PC-3 (cell line): ENCODE data around the gene NUBPL. TPM values are rescaled to one million over a fixed set of nuclear protein-coding genes. Genes with fewer than 3 reads are reported as not detected.
"Not testable (repeated sequence)": the region's sequence is repeated elsewhere in the genome, so short reads cannot be mapped to it uniquely, and the experiment has no call there.

Source experiments
- ATAC-seq: fragments of 200-7000 bp; cut with Tn5 transposase; 2 replicates; pipeline ENCODE4 v1.9.1; 2020; ENCODE audit warnings: mild to moderate bottlenecking, moderate library complexity
- BruUV-seq: library from RNA; stranded (reverse); fragments of 400-500 nt; replicated peaks from 2 replicates; lab custom pipeline; 2021; lab: Mats Ljungman, UMichigan
- CTCF ChIA-PET: fragments of 300-600 bp; sonication (Branson Sonifier 250); formaldehyde crosslinking; loops from one replicate; lab custom pipeline; 2022; ENCODE audit warnings: antibody characterized with exemption; lab: Charles Lee
- POLR2A ChIA-PET: fragments of 300-600 bp; sonication (Branson Sonifier 250); formaldehyde crosslinking; loops from one replicate; lab custom pipeline; 2022; ENCODE audit warnings: antibody characterized with exemption; ENCODE audit not compliant: unreplicated experiment; lab: Charles Lee
- DNase-seq: peaks from one replicate; pipeline ENCODE4 v3.0.0-alpha.2; 2015
- H2AFZ ChIP-seq: fragments of 300-600 bp; sonication (generic); 2 replicates; pipeline ENCODE4 v1.6.0; 2016; ENCODE audit warnings: antibody characterized with exemption, low read length
- H3F3A ChIP-seq: fragments of 300-600 bp; sonication (generic); one replicate; pipeline ENCODE4 v1.6.0; 2017; ENCODE audit warnings: antibody characterized with exemption, low read length, control low read depth, mild to moderate bottlenecking; ENCODE audit not compliant: unreplicated experiment
- H3K27ac ChIP-seq: fragments of 300-600 bp; sonication (generic); 2 replicates; pipeline ENCODE4 v1.5.1; 2016; ENCODE audit warnings: mild to moderate bottlenecking, low read length
- H3K27me3 ChIP-seq: fragments of 300-600 bp; sonication (generic); 2 replicates; pipeline ENCODE4 v1.6.1; 2016; ENCODE audit warnings: low read length, mixed read lengths
- H3K36me3 ChIP-seq: fragments of 300-600 bp; sonication (generic); 2 replicates; pipeline ENCODE4 v1.6.1; 2016; ENCODE audit warnings: low read depth, mixed run types, low read length, mixed read lengths
- H3K4me1 ChIP-seq: fragments of 300-600 bp; sonication (generic); 2 replicates; pipeline ENCODE4 v1.5.1; 2016; ENCODE audit warnings: low read length; ENCODE audit not compliant: insufficient read depth
- H3K4me2 ChIP-seq: fragments of 300-600 bp; sonication (generic); 2 replicates; pipeline ENCODE4 v1.6.0; 2016; ENCODE audit warnings: low read length
- H3K4me3 ChIP-seq: fragments of 300-600 bp; sonication (generic); 2 replicates; pipeline ENCODE4 v1.5.1; 2016; ENCODE audit warnings: mild to moderate bottlenecking, low read length, mixed read lengths
- H3K79me2 ChIP-seq: fragments of 300-600 bp; sonication (generic); 2 replicates; pipeline ENCODE4 v1.6.1; 2017; ENCODE audit warnings: low read length, mixed read lengths
- H3K9ac ChIP-seq: fragments of 300-600 bp; sonication (generic); 2 replicates; pipeline ENCODE4 v1.6.0; 2016; ENCODE audit warnings: mild to moderate bottlenecking, low read length
- H3K9me2 ChIP-seq: fragments of 300-600 bp; sonication (generic); replicated peaks from 2 replicates; pipeline ENCODE4 v1.6.1; 2016; ENCODE audit warnings: mixed run types, low read length, mixed read lengths
- H3K9me3 ChIP-seq: fragments of 300-600 bp; sonication (generic); 2 replicates; pipeline ENCODE4 v1.6.1; 2016; ENCODE audit warnings: low read length, mixed read lengths
- H4K20me1 ChIP-seq: fragments of 300-600 bp; sonication (generic); 2 replicates; pipeline ENCODE4 v1.6.1; 2016; ENCODE audit warnings: low read length, mixed read lengths
- CTCF ChIP-seq: fragments of 300-600 bp; sonication (generic); conservative IDR thresholded peaks from 2 replicates; pipeline ENCODE4 v1.5.1; 2017; ENCODE audit warnings: antibody characterized with exemption, low read depth, mild to moderate bottlenecking, low read length
- EZH2 ChIP-seq: fragments of 300-600 bp; sonication (generic); IDR thresholded peaks from one replicate; pipeline ENCODE4 v1.6.1; 2017; ENCODE audit warnings: antibody characterized with exemption, mild to moderate bottlenecking, low read length; ENCODE audit not compliant: unreplicated experiment
- EZH2phosphoT487 ChIP-seq: fragments of 300-600 bp; sonication (generic); IDR thresholded peaks from 2 replicates; pipeline ENCODE4 v1.6.1; 2018; ENCODE audit warnings: mild to moderate bottlenecking, antibody characterized with exemption, low read length, borderline replicate concordance
- intact Hi-C: fragments of 100-400 bp; cut with micrococcal nuclease; formaldehyde crosslinking; loops from 2 replicates; pipeline ENCODE4 v1.9.0; 2023
- total RNA-seq: library from RNA; depleted of rRNA; stranded (reverse); fragments of >200 nt; gene quantifications from 2 replicates; pipeline ENCODE4 v1.2.3, GENCODE V29; 2014

NUBPL gene
- total RNA-seq, 1 experiment from 2014 or later: 14.9 TPM

- no TSS peak for BruUV-seq
- H3K27me3 ChIP-seq: no peaks in the 10 kb centered on the region
- CTCF ChIA-PET: no interaction called here
Measured at GRCh38 chr14:31702130-31702529, 140.9 kb downstream of the NUBPL start.

GRCh38 chr14:31703056-31703455 lies 141.9 kb downstream of the NUBPL start:
- Histone ChIP-seq H3K4me1 (no peaks in the 10 kb centered on the region), H3K9me3 (no peaks in the 10 kb centered on the region), H3K27me3 (no peaks in the 10 kb centered on the region), H3K4me3 (no peak overlapping the region), H3K27ac (no peak overlapping the region), H3K4me2 (no peak overlapping the region), H3K9ac (no peak overlapping the region), H3K9me2 (no peaks in the 10 kb centered on the region), H3K36me3 (no peaks in the 10 kb centered on the region; the same call in 1 of the 2 replicates), H3F3A (no peaks in the 10 kb centered on the region), H4K20me1 (no peaks in the 10 kb centered on the region), H2AFZ (no peak overlapping the region), H3K79me2 (no peaks in the 10 kb centered on the region)
- ATAC-seq (no peak), DNase-seq (no peak)
- ChIA-PET POLR2A (no interaction called here), CTCF (no interaction called here)
- BruUV-seq: no TSS peak
- TF ChIP-seq EZH2: no peak
- TF ChIP-seq CTCF: no peak
- no peak for TF ChIP-seq EZH2phosphoT487
- intact Hi-C loops: no loop called here

More at GRCh38 chr14:31702130-31702529, 140.9 kb downstream of the NUBPL start:
- Histone ChIP-seq H3F3A (no peaks in the 10 kb centered on the region), H3K9me2 (no peaks in the 10 kb centered on the region), H3K79me2 (no peaks in the 10 kb centered on the region), H2AFZ (no peak overlapping the region), H3K27ac (no peak overlapping the region), H3K36me3 (no peaks in the 10 kb centered on the region; the same call in 1 of the 2 replicates), H4K20me1 (no peaks in the 10 kb centered on the region), H3K4me2 (no peak overlapping the region), H3K9me3 (no peaks in the 10 kb centered on the region), H3K4me3 (no peak overlapping the region), H3K9ac (no peak overlapping the region), H3K4me1 (no peaks in the 10 kb centered on the region)
- intact Hi-C loops: no loop called here
- DNase-seq (no peak), ATAC-seq (no peak)
- TF ChIP-seq CTCF: no peak
- no peak for TF ChIP-seq EZH2phosphoT487
- TF ChIP-seq EZH2: no peak
- POLR2A ChIA-PET: no interaction called here

GRCh38 chr14:31705731-31706130 lies 144.5 kb downstream of the NUBPL start:
- no TSS peak for BruUV-seq
- Histone ChIP-seq H3K36me3 (no peaks in the 10 kb centered on the region; the same call in 1 of the 2 replicates), H3K9me3 (no peaks in the 10 kb centered on the region), H3K27me3 (no peaks in the 10 kb centered on the region), H3K4me1 (no peaks in the 10 kb centered on the region), H3K79me2 (no peaks in the 10 kb centered on the region), H3K4me3 (no peak overlapping the region), H4K20me1 (no peaks in the 10 kb centered on the region), H3K9me2 (no peaks in the 10 kb centered on the region), H3K27ac (no peak overlapping the region), H3K4me2 (no peak overlapping the region), H2AFZ (no peak overlapping the region), H3F3A (no peaks in the 10 kb centered on the region), H3K9ac (no peak overlapping the region)
- CTCF ChIA-PET: no interaction called here
- POLR2A ChIA-PET: no interaction called here
- intact Hi-C loops: no loop called here
- DNase-seq (no peak), ATAC-seq (no peak)
- TF ChIP-seq EZH2 (no peak), EZH2phosphoT487 (no peak), CTCF (no peak)

- not testable (repeated sequence) for ATAC-seq
Measured at GRCh38 chr14:31708661-31709060, 147.5 kb downstream of the NUBPL start.

More at GRCh38 chr14:31708661-31709060, 147.5 kb downstream of the NUBPL start:
- H3K9me3 ChIP-seq, DNase-seq, H3K4me1 ChIP-seq, CTCF ChIA-PET, H3K36me3 ChIP-seq, H3K27me3 ChIP-seq, H3K4me2 ChIP-seq, H3K27ac ChIP-seq, POLR2A ChIA-PET, H4K20me1 ChIP-seq, H3K4me3 ChIP-seq, H3K9me2 ChIP-seq, H3F3A ChIP-seq, H2AFZ ChIP-seq, H3K9ac ChIP-seq, intact Hi-C loops, BruUV-seq, H3K79me2 ChIP-seq: not testable (repeated sequence)
